OCI-LY1 (cell line): ENCODE measurements around the gene CHPF2.

Experiments
- CTCF ChIP-seq: fragments of 200-600 bp; sonication (generic), shearing (Covaris generic); IDR thresholded peaks from 2 replicates; pipeline ENCODE4 v1.5.1; 2017; ENCODE audit warnings: mild to moderate bottlenecking, antibody characterized with exemption, low read length, moderate library complexity, mixed read lengths
- EZH2 ChIP-seq: fragments of 200-600 bp; sonication (generic), shearing (Covaris generic); IDR thresholded peaks from 2 replicates; pipeline ENCODE4 v1.8.0; 2017; ENCODE audit warnings: borderline replicate concordance, mixed run types, mild to moderate bottlenecking, antibody characterized with exemption, low read length, moderate library complexity, mixed read lengths

GRCh38 chr7:151189038-151189437 lies 43.2 kb upstream of the CHPF2 start:
- TF ChIP-seq CTCF = no peak
- no peak for TF ChIP-seq EZH2
